Measurements from ENCODE around the gene MRGPRG.

GRCh38 chr11:3245071-3245470 lies 26.5 kb upstream of the MRGPRG start:
- TF ChIP-seq CTCF (optimal IDR thresholded peaks at IDR 0.05 in 1 of 3, IDR thresholded peaks at IDR 0.05 in 1 of 3, conservative IDR thresholded peaks at IDR 0.05 in 1 of 3; ENCODE audit: extremely low read depth in 1 of 3, insufficient read depth in 2 of 3, low read length in 3 of 3): no peak
- no peak for TF ChIP-seq EZH2 (IDR thresholded peaks at IDR 0.05; ENCODE audit: low read length)

Data from keratinocyte (primary cell).